Mesendoderm (in vitro differentiated cells): ENCODE measurements around the gene PPP2R1B.
A peak's percentile ranks its signal among the peaks of the same experiment; 100 is the strongest.

Experiments
- DNase-seq: peaks from one replicate; pipeline ENCODE4 v3.0.0; 2013
- H2AK5ac ChIP-seq: 2 replicates; pipeline ENCODE4 v1.6.1; 2013; ENCODE audit warnings: low read length, inconsistent platforms
- H2BK120ac ChIP-seq: 2 replicates; pipeline ENCODE4 v1.6.1; 2013; ENCODE audit warnings: low read depth, mild to moderate bottlenecking, low read length, moderate library complexity, mixed read lengths
- H2BK15ac ChIP-seq: replicated peaks from 2 replicates; pipeline ENCODE4 v1.6.1; 2013; ENCODE audit warnings: low read depth, mild to moderate bottlenecking, moderate library complexity
- H2BK5ac ChIP-seq: 2 replicates; pipeline ENCODE4 v1.6.1; 2013; ENCODE audit warnings: low read length, inconsistent platforms
- H3K18ac ChIP-seq: 2 replicates; pipeline ENCODE4 v1.6.1; 2013; ENCODE audit warnings: mild to moderate bottlenecking, low read length, mixed read lengths
- H3K23ac ChIP-seq: one replicate; pipeline ENCODE4 v1.6.1; 2013; ENCODE audit warnings: low read length
- H3K27ac ChIP-seq: 2 replicates; pipeline ENCODE4 v1.5.1; 2013; ENCODE audit warnings: low read depth, mild to moderate bottlenecking, inconsistent platforms, low read length, moderate library complexity
- H3K27me3 ChIP-seq: 2 replicates; pipeline ENCODE4 v1.6.1; 2013; ENCODE audit warnings: low read length, control low read depth, mild to moderate bottlenecking, inconsistent platforms; ENCODE audit not compliant: insufficient read depth, poor library complexity
- H3K36me3 ChIP-seq: 2 replicates; pipeline ENCODE4 v1.6.1; 2013; ENCODE audit warnings: low read length, inconsistent platforms; ENCODE audit not compliant: control insufficient read depth, insufficient read depth
- H3K4ac ChIP-seq: one replicate; pipeline ENCODE4 v1.6.1; 2013; ENCODE audit warnings: low read depth, mild to moderate bottlenecking, low read length, moderate library complexity
- H3K4me1 ChIP-seq: 2 replicates; pipeline ENCODE4 v1.6.1; 2013; ENCODE audit warnings: low read depth, low read length, inconsistent platforms; ENCODE audit not compliant: control insufficient read depth
- H3K4me2 ChIP-seq: 2 replicates; pipeline ENCODE4 v1.6.1; 2013; ENCODE audit warnings: low read length
- H3K4me3 ChIP-seq: 2 replicates; pipeline ENCODE4 v1.5.1; 2013; ENCODE audit warnings: mild to moderate bottlenecking, low read length
- H3K56ac ChIP-seq: one replicate; pipeline ENCODE4 v1.6.1; 2013; ENCODE audit warnings: low read length
- H3K79me1 ChIP-seq: 2 replicates; pipeline ENCODE4 v1.6.1; 2013; ENCODE audit warnings: low read length, inconsistent platforms
- H3K79me2 ChIP-seq: 2 replicates; pipeline ENCODE4 v1.6.1; 2013; ENCODE audit warnings: mild to moderate bottlenecking, low read length; ENCODE audit not compliant: control insufficient read depth, insufficient read depth
- H3K9ac ChIP-seq: 2 replicates; pipeline ENCODE4 v1.6.1; 2013; ENCODE audit warnings: low read length, inconsistent platforms
- H4K5ac ChIP-seq: one replicate; pipeline ENCODE4 v1.6.1; 2013; ENCODE audit warnings: low read length
- H4K8ac ChIP-seq: one replicate; pipeline ENCODE4 v1.6.1; 2013; ENCODE audit warnings: low read depth, mild to moderate bottlenecking, control low read depth, low read length, moderate library complexity
- WGBS: extraction: QIAGEN DNeasy Blood & Tissue Kit; methylation state at CpG from one replicate; pipeline ENCODE4 v1.1.7; 2013; ENCODE audit warnings: low lambda C conversion rate, missing lambda C conversion rate; ENCODE audit not compliant: insufficient coverage; ENCODE audit errors: extremely low coverage; 5-methylcytosine and 5-hydroxymethylcytosine counted together

PPP2R1B gene

DNA sequence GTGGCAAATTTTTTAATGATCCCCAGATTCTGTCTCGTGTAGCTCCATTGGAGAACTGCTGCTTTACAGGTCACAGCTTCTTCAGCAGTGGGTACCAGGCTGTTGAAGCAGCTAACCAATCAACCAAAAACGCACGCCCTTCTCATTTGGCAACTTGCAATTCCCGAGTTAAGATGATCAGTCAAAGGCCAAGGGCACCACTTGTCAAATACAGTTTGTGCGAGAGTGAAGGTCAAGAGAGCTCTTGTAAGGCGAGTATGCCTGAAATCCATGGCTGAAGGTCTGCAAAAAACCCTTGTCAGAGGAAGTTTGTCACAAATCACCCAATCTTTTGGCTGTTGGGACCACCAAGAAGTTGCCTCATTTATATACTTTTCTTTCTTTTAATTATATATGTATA, 12.9 kb upstream of the PPP2R1B start:
- no peaks in the 10 kb centered on the region for H3K27me3 ChIP-seq
- H2BK15ac ChIP-seq = no peak overlapping the region
- H3K27ac ChIP-seq = no peak overlapping the region
- WGBS = no CpG with 5 or more reads among the region's 6 CpGs
- no peaks in the 10 kb centered on the region for H3K79me1 ChIP-seq
- H3K9ac ChIP-seq = no peak overlapping the region
- H2BK5ac ChIP-seq = no peak overlapping the region
- no peak overlapping the region for H4K5ac ChIP-seq
- no peak overlapping the region for H2BK120ac ChIP-seq
- no peak overlapping the region for H3K4me2 ChIP-seq
- no peaks in the 10 kb centered on the region for H3K36me3 ChIP-seq
- no peak overlapping the region for H3K23ac ChIP-seq
- no peak for DNase-seq
- H3K56ac ChIP-seq = no peak overlapping the region
- no peaks in the 10 kb centered on the region for H3K4me1 ChIP-seq
- no peak overlapping the region for H3K4ac ChIP-seq
- no peak overlapping the region for H3K4me3 ChIP-seq
- H3K18ac ChIP-seq = no peak overlapping the region
- H3K79me2 ChIP-seq = no peaks in the 10 kb centered on the region
- H4K8ac ChIP-seq = no peak overlapping the region
- H2AK5ac ChIP-seq = no peak overlapping the region

DNA sequence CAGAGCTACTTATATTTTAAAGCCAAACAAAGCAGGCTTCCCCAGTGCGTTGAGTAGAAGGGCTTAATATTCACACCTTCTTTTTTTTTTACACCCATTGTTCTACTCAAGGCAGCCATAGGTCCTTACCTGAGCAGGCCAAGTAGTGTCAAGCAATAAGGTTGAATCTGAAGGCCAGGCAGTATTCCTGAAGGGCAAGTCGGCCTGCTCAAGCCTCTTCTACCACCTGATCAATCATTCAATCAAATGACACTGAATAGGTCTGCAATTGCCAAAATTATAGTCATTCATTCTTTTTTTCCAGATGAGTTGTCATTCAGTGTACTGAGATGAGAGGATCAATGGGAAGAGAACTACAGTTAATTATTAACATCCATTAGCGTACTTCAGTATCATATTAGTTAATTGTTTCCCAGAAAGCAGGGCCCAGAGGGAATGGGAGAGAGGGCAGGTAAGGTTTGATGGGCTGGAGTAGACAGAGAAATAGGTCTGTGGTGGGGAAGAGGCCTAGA, 11.9 kb upstream of the PPP2R1B start:
- Histone ChIP-seq H4K8ac (no peak overlapping the region), H2BK15ac (no peak overlapping the region), H4K5ac (no peak overlapping the region), H3K27ac (no peak overlapping the region), H2AK5ac (no peak overlapping the region), H3K56ac (no peak overlapping the region), H2BK120ac (no peak overlapping the region), H3K79me2 (no peaks in the 10 kb centered on the region), H3K4ac (no peak overlapping the region), H3K4me3 (no peak overlapping the region), H3K4me1 (no peaks in the 10 kb centered on the region), H3K79me1 (no peaks in the 10 kb centered on the region), H3K36me3 (no peaks in the 10 kb centered on the region), H3K4me2 (no peak overlapping the region), H3K9ac (no peak overlapping the region), H3K18ac (no peak overlapping the region), H3K23ac (no peak overlapping the region), H2BK5ac (no peak overlapping the region), H3K27me3 (no peaks in the 10 kb centered on the region)
- WGBS = no CpG with 5 or more reads among the region's 3 CpGs
- peak; percentile 11 for DNase-seq

DNA sequence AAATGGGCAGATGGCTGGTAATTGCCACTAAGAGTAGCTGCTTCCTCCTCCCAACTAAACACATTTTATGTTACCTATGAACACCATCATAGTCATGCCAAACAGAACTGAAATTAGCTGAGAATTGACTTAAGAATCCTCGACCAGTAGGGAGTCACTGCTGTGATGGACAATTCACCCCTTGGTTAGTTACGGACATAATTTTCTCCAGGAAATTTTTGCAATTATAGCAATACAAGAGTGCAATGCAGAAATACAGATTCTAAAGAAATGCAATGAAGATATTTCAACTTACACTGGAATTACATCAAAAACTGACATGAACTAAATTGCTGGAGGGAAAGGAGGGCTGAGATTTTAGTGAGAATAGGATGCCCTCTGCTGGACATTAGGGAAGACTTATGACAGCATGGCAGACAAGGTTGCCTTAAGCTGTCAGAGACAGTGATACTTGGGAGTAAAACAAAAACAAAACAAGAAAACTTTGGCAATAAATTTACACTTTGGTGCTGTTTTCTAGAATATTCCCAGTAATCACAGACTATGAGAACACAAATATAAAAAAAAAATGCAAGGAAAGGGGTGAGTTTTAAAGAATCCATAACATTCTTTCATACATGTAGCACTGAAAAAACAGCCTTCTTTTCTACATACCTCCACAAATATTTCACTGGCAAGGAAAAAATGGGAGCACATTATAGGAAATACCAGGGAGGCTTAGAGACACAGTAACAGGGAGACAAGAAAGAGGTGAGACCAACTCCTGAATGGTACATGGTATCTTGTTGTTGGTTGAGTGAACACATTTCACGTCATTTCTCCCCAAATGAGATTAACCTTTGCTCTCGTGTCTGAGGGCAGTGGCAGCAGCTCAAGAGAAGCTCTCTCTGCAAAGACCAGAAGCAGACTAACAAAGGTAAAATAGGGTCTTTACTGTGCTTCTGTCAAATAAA, 11.2 kb upstream of the PPP2R1B start:
- H4K5ac ChIP-seq = no peak overlapping the region
- H3K4me1 ChIP-seq = no peaks in the 10 kb centered on the region
- H2BK5ac ChIP-seq = no peak overlapping the region
- H4K8ac ChIP-seq = no peak overlapping the region
- no peak overlapping the region for H3K4me3 ChIP-seq
- H3K27ac ChIP-seq = no peak overlapping the region
- no peaks in the 10 kb centered on the region for H3K27me3 ChIP-seq
- H3K79me1 ChIP-seq = no peaks in the 10 kb centered on the region
- H3K23ac ChIP-seq = no peak overlapping the region
- no peak overlapping the region for H3K4ac ChIP-seq
- no peaks in the 10 kb centered on the region for H3K79me2 ChIP-seq
- WGBS = no CpG with 5 or more reads among the region's 4 CpGs
- H3K56ac ChIP-seq = no peak overlapping the region
- no peak overlapping the region for H3K4me2 ChIP-seq
- no peak overlapping the region for H2AK5ac ChIP-seq
- H2BK15ac ChIP-seq = no peak overlapping the region
- no peak overlapping the region for H3K18ac ChIP-seq
- H3K36me3 ChIP-seq = no peaks in the 10 kb centered on the region
- no peak overlapping the region for H2BK120ac ChIP-seq
- peak; percentile 71 for DNase-seq
- no peak overlapping the region for H3K9ac ChIP-seq

DNA sequence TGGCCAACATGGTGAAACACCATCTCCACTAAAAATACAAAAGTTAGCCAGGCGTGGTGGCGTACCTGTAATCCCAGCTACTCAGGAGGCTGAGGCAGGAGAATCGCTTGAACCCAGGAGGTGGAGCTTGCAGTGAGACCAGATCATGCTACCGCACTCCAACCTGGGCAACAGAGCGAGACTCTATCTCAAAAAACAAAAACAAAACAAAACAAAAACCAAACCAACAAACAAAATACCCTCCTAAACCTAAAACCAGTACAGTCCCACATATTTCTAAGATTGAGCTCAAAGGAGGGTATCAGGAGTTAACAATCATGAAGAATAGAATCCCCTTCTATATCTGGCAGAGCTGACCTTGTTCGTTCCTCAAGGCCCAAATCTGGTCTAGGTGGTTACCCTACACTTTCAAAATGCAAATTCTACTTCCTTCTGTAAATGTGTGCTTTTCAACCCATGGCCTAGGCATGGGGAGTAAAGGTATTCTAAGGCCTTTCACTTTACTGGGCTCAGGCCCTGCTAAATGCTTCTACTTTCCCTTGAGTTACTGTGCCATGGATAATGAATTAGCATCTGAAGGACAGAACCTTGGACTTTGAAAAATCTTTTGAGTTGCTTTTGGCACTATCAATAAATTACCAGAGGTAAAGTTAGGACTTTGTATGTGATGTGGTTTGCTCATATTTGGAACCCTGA, 10.4 kb upstream of the PPP2R1B start:
- Histone ChIP-seq H3K4me2 (no peak overlapping the region), H3K27me3 (no peaks in the 10 kb centered on the region), H3K4me3 (no peak overlapping the region), H2BK120ac (no peak overlapping the region), H2BK5ac (no peak overlapping the region), H2BK15ac (no peak overlapping the region), H3K9ac (no peak overlapping the region), H3K18ac (no peak overlapping the region), H4K5ac (no peak overlapping the region), H3K27ac (no peak overlapping the region), H3K23ac (no peak overlapping the region), H3K56ac (no peak overlapping the region), H3K4ac (no peak overlapping the region), H3K79me2 (no peaks in the 10 kb centered on the region), H2AK5ac (no peak overlapping the region), H3K36me3 (no peaks in the 10 kb centered on the region), H3K4me1 (no peaks in the 10 kb centered on the region), H3K79me1 (no peaks in the 10 kb centered on the region), H4K8ac (no peak overlapping the region)
- no peak for DNase-seq
- no CpG with 5 or more reads among the region's 6 CpGs for WGBS

DNA sequence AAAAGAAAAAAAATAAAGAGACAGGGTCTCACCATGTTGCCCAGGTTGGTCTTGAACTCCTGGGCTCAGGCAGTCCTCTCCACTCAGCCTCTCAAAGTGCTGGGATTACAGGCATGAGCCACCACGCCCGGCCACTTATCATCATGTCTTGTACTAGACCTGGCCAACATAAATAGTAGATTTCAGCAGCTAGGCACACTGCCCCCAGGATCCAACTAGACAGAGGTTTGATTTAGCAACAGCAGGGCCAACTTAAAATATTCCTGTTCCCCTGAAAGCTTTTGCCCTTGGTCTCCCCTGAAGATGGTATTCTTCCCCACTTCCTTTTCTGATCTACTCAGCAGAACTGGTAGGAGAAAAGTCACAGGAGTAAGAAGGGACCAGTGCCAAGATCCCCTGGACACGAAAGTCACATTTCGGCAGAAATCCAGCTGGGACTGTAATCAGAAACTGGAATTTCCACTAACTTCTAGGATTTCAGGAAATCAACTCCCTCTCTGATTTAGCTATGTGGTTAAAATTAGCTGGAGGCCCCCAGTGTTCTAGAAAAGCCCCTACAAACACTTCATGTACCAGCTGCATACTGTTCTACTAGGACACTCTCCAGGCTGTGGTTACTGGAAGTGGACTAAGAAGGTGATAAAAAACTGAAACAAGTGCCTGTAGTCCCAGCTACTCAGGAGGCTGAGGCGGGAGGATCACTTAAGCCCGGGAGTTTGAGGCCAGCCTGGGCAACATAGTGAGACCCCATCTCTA, 8.9 kb upstream of the PPP2R1B start:
- H3K4me1 ChIP-seq = peaks cover 2% of the 10 kb centered on the region
- no peak overlapping the region for H3K4me3 ChIP-seq
- H3K4me2 ChIP-seq = no peak overlapping the region
- no peak overlapping the region for H3K9ac ChIP-seq
- no peak overlapping the region for H4K8ac ChIP-seq
- no peaks in the 10 kb centered on the region for H3K36me3 ChIP-seq
- no peak overlapping the region for H2BK15ac ChIP-seq
- no peak overlapping the region for H2BK120ac ChIP-seq
- H3K27me3 ChIP-seq = no peaks in the 10 kb centered on the region
- H3K18ac ChIP-seq = no peak overlapping the region
- H4K5ac ChIP-seq = no peak overlapping the region
- H3K79me2 ChIP-seq = no peaks in the 10 kb centered on the region
- H3K27ac ChIP-seq = no peak overlapping the region
- H2BK5ac ChIP-seq = no peak overlapping the region
- no peak overlapping the region for H2AK5ac ChIP-seq
- H3K79me1 ChIP-seq = no peaks in the 10 kb centered on the region
- WGBS = no CpG with 5 or more reads among the region's 6 CpGs
- no peak overlapping the region for H3K56ac ChIP-seq
- no peak overlapping the region for H3K23ac ChIP-seq
- H3K4ac ChIP-seq = no peak overlapping the region
- DNase-seq = no peak
